Measurements from ENCODE around the gene EXOSC5. TPM values are rescaled to one million over a fixed set of nuclear protein-coding genes. Genes with fewer than 3 reads are reported as not detected.

The EXOSC5 gene
- total RNA-seq, 1 experiment from 2014 or later, result 25.2 TPM

DNA sequence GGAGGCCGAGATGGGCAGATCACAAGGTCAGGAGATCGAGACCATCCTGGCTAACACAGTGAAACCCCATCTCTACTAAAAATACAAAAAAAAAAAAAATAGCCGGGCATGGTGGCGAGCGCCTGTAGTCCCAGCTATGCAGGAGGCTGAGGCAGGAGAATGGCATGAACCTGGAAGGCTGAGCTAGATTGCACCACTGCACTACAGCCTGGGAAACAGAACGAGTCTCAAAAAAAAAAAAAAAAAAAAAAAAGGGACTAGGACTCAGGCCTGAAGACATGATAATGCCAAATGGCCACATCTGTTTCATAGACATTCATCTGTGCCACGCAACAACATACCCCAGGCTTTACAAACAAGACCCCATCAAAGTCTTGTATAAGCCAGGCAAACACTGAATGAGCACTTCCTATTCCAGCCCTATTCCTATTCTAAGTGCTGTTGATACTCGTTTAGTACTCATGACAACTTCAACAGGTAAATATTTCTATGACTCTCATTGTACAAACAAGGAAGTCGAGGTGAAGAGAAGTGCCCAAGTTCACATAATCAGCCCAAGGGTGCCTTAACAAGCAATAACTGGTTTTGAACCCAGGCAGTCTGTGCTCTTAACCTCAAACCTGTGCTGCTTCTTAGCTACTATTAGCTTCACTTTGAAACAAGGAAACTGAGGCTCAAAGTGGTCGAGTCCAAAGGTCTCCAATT lies 34.9 kb downstream of the EXOSC5 start:
- ChIA-PET CTCF (no interaction called here), POLR2A (no interaction called here)
- in situ Hi-C loops (cut with HindIII; ENCODE audit: low pct_unique_long_range_greater_than_20kb, low sequenced_read_pairs) (no loop called here), intact Hi-C loops (cut with micrococcal nuclease; ENCODE audit: unreplicated experiment) (no loop called here)
- ATAC-seq, result no peak
- Histone ChIP-seq H3K27me3 (ENCODE audit: control insufficient read depth, insufficient read depth, low read length) (no peaks in the 10 kb centered on the region), H3K27ac (ENCODE audit: low read length) (no peak overlapping the region), H3K4me1 (ENCODE audit: control insufficient read depth, insufficient read depth, low read length) (peaks cover 3% of the 10 kb centered on the region), H3K9me3 (ENCODE audit: control insufficient read depth, insufficient read depth, low read depth, low read length) (no peaks in the 10 kb centered on the region), H3K36me3 (ENCODE audit: control insufficient read depth, insufficient read depth, low read length) (no peaks in the 10 kb centered on the region), H3K4me3 (ENCODE audit: low read depth in 2 of 2, low read length in 2 of 2) (no peak overlapping the region)
- no peak for TF ChIP-seq POLR2AphosphoS5 (IDR thresholded peaks at IDR 0.05; ENCODE audit: low read depth, low read length)
- TF ChIP-seq, protein P1, sequence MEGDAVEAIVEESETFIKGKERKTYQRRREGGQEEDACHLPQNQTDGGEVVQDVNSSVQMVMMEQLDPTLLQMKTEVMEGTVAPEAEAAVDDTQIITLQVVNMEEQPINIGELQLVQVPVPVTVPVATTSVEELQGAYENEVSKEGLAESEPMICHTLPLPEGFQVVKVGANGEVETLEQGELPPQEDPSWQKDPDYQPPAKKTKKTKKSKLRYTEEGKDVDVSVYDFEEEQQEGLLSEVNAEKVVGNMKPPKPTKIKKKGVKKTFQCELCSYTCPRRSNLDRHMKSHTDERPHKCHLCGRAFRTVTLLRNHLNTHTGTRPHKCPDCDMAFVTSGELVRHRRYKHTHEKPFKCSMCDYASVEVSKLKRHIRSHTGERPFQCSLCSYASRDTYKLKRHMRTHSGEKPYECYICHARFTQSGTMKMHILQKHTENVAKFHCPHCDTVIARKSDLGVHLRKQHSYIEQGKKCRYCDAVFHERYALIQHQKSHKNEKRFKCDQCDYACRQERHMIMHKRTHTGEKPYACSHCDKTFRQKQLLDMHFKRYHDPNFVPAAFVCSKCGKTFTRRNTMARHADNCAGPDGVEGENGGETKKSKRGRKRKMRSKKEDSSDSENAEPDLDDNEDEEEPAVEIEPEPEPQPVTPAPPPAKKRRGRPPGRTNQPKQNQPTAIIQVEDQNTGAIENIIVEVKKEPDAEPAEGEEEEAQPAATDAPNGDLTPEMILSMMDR (IDR thresholded peaks at IDR 0.05), result no peak
- no peak for TF ChIP-seq SIN3A (IDR thresholded peaks at IDR 0.05; ENCODE audit: borderline replicate concordance, insufficient read depth, low read depth, low read length)
- TF ChIP-seq TCF7L2 (IDR thresholded peaks at IDR 0.05; ENCODE audit: low read depth, low read length), result no peak
- TF ChIP-seq, protein P2, sequence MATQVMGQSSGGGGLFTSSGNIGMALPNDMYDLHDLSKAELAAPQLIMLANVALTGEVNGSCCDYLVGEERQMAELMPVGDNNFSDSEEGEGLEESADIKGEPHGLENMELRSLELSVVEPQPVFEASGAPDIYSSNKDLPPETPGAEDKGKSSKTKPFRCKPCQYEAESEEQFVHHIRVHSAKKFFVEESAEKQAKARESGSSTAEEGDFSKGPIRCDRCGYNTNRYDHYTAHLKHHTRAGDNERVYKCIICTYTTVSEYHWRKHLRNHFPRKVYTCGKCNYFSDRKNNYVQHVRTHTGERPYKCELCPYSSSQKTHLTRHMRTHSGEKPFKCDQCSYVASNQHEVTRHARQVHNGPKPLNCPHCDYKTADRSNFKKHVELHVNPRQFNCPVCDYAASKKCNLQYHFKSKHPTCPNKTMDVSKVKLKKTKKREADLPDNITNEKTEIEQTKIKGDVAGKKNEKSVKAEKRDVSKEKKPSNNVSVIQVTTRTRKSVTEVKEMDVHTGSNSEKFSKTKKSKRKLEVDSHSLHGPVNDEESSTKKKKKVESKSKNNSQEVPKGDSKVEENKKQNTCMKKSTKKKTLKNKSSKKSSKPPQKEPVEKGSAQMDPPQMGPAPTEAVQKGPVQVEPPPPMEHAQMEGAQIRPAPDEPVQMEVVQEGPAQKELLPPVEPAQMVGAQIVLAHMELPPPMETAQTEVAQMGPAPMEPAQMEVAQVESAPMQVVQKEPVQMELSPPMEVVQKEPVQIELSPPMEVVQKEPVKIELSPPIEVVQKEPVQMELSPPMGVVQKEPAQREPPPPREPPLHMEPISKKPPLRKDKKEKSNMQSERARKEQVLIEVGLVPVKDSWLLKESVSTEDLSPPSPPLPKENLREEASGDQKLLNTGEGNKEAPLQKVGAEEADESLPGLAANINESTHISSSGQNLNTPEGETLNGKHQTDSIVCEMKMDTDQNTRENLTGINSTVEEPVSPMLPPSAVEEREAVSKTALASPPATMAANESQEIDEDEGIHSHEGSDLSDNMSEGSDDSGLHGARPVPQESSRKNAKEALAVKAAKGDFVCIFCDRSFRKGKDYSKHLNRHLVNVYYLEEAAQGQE (IDR thresholded peaks at IDR 0.05; ENCODE audit: insufficient read depth in 1 of 2, low read depth in 2 of 2, low read length in 1 of 2), result no peak
- no peak for DNase-seq (ENCODE audit: low read depth, low spot score)
- BruUV-seq (replicated peaks), result no TSS peak

DNA sequence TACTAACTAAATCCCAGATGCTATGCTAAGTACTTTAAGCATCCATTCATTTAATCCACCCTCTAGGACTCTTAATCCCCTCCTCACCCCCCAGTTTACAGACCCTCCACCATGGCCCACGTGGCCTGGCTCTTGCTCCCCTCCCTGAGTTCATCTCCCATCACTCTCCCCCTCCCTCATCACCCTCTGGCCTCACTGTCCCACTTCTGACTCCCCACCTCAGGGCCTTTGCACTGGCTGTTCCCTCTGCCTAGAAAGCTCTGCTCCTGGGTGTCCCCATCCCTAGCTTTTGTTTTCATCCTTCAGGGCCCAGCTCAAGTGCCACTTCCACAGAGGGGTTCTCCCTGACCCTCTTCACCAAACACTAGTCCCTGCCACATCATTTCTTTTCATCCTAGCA lies 37.4 kb downstream of the EXOSC5 start:
- CTCF ChIA-PET, result no interaction called here
- no peak for ATAC-seq
- TF ChIP-seq, protein P2 (IDR thresholded peaks at IDR 0.05; ENCODE audit: insufficient read depth in 1 of 2, low read depth in 2 of 2, low read length in 1 of 2), result no peak
- TF ChIP-seq, protein P1 (IDR thresholded peaks at IDR 0.05), result no peak
- TF ChIP-seq TCF7L2 (IDR thresholded peaks at IDR 0.05; ENCODE audit: low read depth, low read length) (no peak), POLR2AphosphoS5 (IDR thresholded peaks at IDR 0.05; ENCODE audit: low read depth, low read length) (no peak), SIN3A (IDR thresholded peaks at IDR 0.05; ENCODE audit: borderline replicate concordance, insufficient read depth, low read depth, low read length) (no peak)
- DNase-seq (ENCODE audit: low read depth, low spot score), result no peak
- no peaks in the 10 kb centered on the region for H3K9me3 ChIP-seq (ENCODE audit: control insufficient read depth, insufficient read depth, low read depth, low read length)
- no peak overlapping the region for H3K27ac ChIP-seq (ENCODE audit: low read length)
- POLR2A ChIA-PET, result no interaction called here
- H3K4me1 ChIP-seq (ENCODE audit: control insufficient read depth, insufficient read depth, low read length), result peaks cover 3% of the 10 kb centered on the region
- no peaks in the 10 kb centered on the region for H3K36me3 ChIP-seq (ENCODE audit: control insufficient read depth, insufficient read depth, low read length)
- BruUV-seq (replicated peaks), result no TSS peak
- in situ Hi-C loops (cut with HindIII; ENCODE audit: low pct_unique_long_range_greater_than_20kb, low sequenced_read_pairs) (no loop called here), intact Hi-C loops (cut with micrococcal nuclease; ENCODE audit: unreplicated experiment) (no loop called here)
- no peaks in the 10 kb centered on the region for H3K27me3 ChIP-seq (ENCODE audit: control insufficient read depth, insufficient read depth, low read length)
- no peak overlapping the region for H3K4me3 ChIP-seq (ENCODE audit: low read depth in 2 of 2, low read length in 2 of 2)

Measured in Panc1 (cell line).